ENCODE measurements around the gene SMARCD2.

GRCh38 chr17:63790057-63790456 lies 52.4 kb downstream of the SMARCD2 start:
- TF ChIP-seq REST (IDR thresholded peaks at IDR 0.05; ENCODE audit: insufficient read depth in 1 of 2, low read depth in 2 of 2, low read length in 2 of 2) = no peak
- no peak for TF ChIP-seq POLR2AphosphoS5 (IDR thresholded peaks at IDR 0.05; ENCODE audit: low read depth, low read length)
- no peak for TF ChIP-seq SIN3A (IDR thresholded peaks at IDR 0.05; ENCODE audit: borderline replicate concordance, insufficient read depth, low read length)
